A549 (cell line): Measurements from ENCODE around the gene CTNND2.

Experiments
- POLR2A ChIP-seq: IDR thresholded peaks from 2 replicates; pipeline ENCODE4 v1.6.1; 2012; ENCODE audit warnings: mild to moderate bottlenecking, low read length
- REST ChIP-seq: fragments of 200-600 bp; sonication (generic); IDR thresholded peaks from 2 replicates; pipeline ENCODE4 v1.6.1; 2016; ENCODE audit warnings: antibody characterized with exemption, mild to moderate bottlenecking, moderate library complexity

GRCh38 chr5:11672385-11673085 is 231.7 kb downstream of the CTNND2 start:
- TF ChIP-seq REST (no peak), POLR2A (no peak)
